GM19395 (cell line): ENCODE results near the gene PHRF1.

Experiments
- ATAC-seq: cut with Tn5 transposase; IDR thresholded peaks from one replicate; pipeline ENCODE4 v1.9.1; 2021; ENCODE audit warnings: mild to moderate bottlenecking, moderate library complexity; ENCODE audit not compliant: unreplicated experiment

Gene PHRF1

GRCh38 chr11:557328-558132, 18.7 kb upstream of the PHRF1 start:
- ATAC-seq = no peak

- ATAC-seq = no peak
These were observed 17.8 kb upstream of the PHRF1 start for GRCh38 chr11:558503-558902.

GRCh38 chr11:559020-559620, 17.1 kb upstream of the PHRF1 start:
- no peak for ATAC-seq

- no peak for ATAC-seq
These were observed 16.5 kb upstream of the PHRF1 start for GRCh38 chr11:559712-560304.

- peak; percentile 63 for ATAC-seq
These were observed 15.7 kb upstream of the PHRF1 start, which contains the start of the genes LMNTD2 and RASSF7 for GRCh38 chr11:560305-561147. Gene LMNTD2 (minus strand): TSS chr11:560738. CDS start chr11:560716, 22 bp downstream. Gene RASSF7 (plus strand): TSS chr11:560970. CDS start chr11:561769, 799 bp downstream.

GRCh38 chr11:561148-562003, 14.9 kb upstream of the PHRF1 start:
- peak; percentile 27 for ATAC-seq

- no peak for ATAC-seq
These were observed 14.1 kb upstream of the PHRF1 start for GRCh38 chr11:562046-562645.

- ATAC-seq = no peak
These were observed 13.0 kb upstream of the PHRF1 start for GRCh38 chr11:563066-563811.

GRCh38 chr11:563812-564578, 12.3 kb upstream of the PHRF1 start:
- no peak for ATAC-seq

GRCh38 chr11:565921-566509, 10.3 kb upstream of the PHRF1 start:
- no peak for ATAC-seq

GRCh38 chr11:567011-567628, 9.2 kb upstream of the PHRF1 start:
- ATAC-seq = no peak

GRCh38 chr11:567629-568292, 8.5 kb upstream of the PHRF1 start:
- ATAC-seq = peak; percentile 9

GRCh38 chr11:568306-569157, 7.7 kb upstream of the PHRF1 start:
- ATAC-seq = peak; percentile 84

GRCh38 chr11:569158-569885, 6.9 kb upstream of the PHRF1 start:
- ATAC-seq = no peak

- no peak for ATAC-seq
These were observed 4.5 kb upstream of the PHRF1 start for GRCh38 chr11:571802-572185.
